DOHH2 (cell line): ENCODE data around the gene DZIP1L.
A peak's percentile ranks its signal among the peaks of the same experiment; 100 is the strongest.

Experiments
- CTCF ChIP-seq: fragments of 200-600 bp; sonication (generic); IDR thresholded peaks from one replicate; pipeline ENCODE4 v1.5.1; 2014; ENCODE audit warnings: antibody characterized with exemption, mild to moderate bottlenecking, low read depth, low read length; ENCODE audit not compliant: poor library complexity, severe bottlenecking
- EZH2phosphoT487 ChIP-seq: fragments of 200-600 bp; sonication (generic); IDR thresholded peaks from 2 replicates; pipeline ENCODE4 v1.6.1; 2017; ENCODE audit warnings: borderline replicate concordance, mild to moderate bottlenecking, antibody characterized with exemption, low read length, moderate library complexity, mixed read lengths

- peak; percentile 96 for TF ChIP-seq CTCF
- no peak for TF ChIP-seq EZH2phosphoT487
Measured at GRCh38 chr3:138068579-138069174, 46.7 kb downstream of the DZIP1L start.
